ENCODE data around the gene AKAP3. TPM values are rescaled to one million over a fixed set of nuclear protein-coding genes. Genes with fewer than 3 reads are reported as not detected.

The AKAP3 gene
- total RNA-seq, 2 donors from 2014 or later: 3.4 to 8.2 TPM

- ATAC-seq: no peak
- H3K4me1 ChIP-seq: no peaks in the 10 kb centered on the region
- WGBS, 2 donors: 83 to 90% methylated on average over 2 to 6 of the region's 6 CpGs
Measured at GRCh38 chr12:4595881-4596280, 53.0 kb downstream of the AKAP3 start.

GRCh38 chr12:4591180-4591687 is 57.6 kb downstream of the AKAP3 start:
- no peak for ATAC-seq
- H3K4me1 ChIP-seq: no peaks in the 10 kb centered on the region
- DNase-seq: no peak
- TF ChIP-seq CTCF (IDR thresholded peaks at IDR 0.05) (no peak), POLR2A (IDR thresholded peaks at IDR 0.05) (no peak)
- H3K27me3 ChIP-seq: no peaks in the 10 kb centered on the region
- no peaks in the 10 kb centered on the region for H3K36me3 ChIP-seq (replicated peaks in 1 of 2; ENCODE audit: insufficient read depth in 1 of 2, low read depth in 2 of 2)
- no peak overlapping the region for H3K27ac ChIP-seq
- H3K9me3 ChIP-seq: no peaks in the 10 kb centered on the region
- intact Hi-C loops (cut with DNase I): no loop called here
- no peak overlapping the region for H3K4me3 ChIP-seq
- WGBS, 2 donors: 51 to 52% methylated on average over 7 of the region's 7 CpGs

More at GRCh38 chr12:4595881-4596280, 53.0 kb downstream of the AKAP3 start:
- Histone ChIP-seq H3K4me3 (no peak overlapping the region), H3K27me3 (no peaks in the 10 kb centered on the region), H3K9me3 (no peaks in the 10 kb centered on the region), H3K27ac (no peak overlapping the region), H3K36me3 (replicated peaks in 1 of 2; ENCODE audit: insufficient read depth in 1 of 2, low read depth in 2 of 2) (no peaks in the 10 kb centered on the region)
- DNase-seq: no peak
- intact Hi-C loops (cut with DNase I): no loop called here
- TF ChIP-seq POLR2A (IDR thresholded peaks at IDR 0.05) (no peak), CTCF (IDR thresholded peaks at IDR 0.05) (no peak)

GRCh38 chr12:4589941-4590340 is 58.9 kb downstream of the AKAP3 start:
- H3K27me3 ChIP-seq: no peaks in the 10 kb centered on the region
- H3K36me3 ChIP-seq (replicated peaks in 1 of 2; ENCODE audit: insufficient read depth in 1 of 2, low read depth in 2 of 2): no peaks in the 10 kb centered on the region
- H3K27ac ChIP-seq: no peak overlapping the region
- DNase-seq (no peak), ATAC-seq (no peak)
- TF ChIP-seq CTCF (IDR thresholded peaks at IDR 0.05): no peak
- TF ChIP-seq POLR2A (IDR thresholded peaks at IDR 0.05): no peak
- no peak overlapping the region for H3K4me3 ChIP-seq
- intact Hi-C loops (cut with DNase I): no loop called here
- H3K4me1 ChIP-seq: no peaks in the 10 kb centered on the region
- H3K9me3 ChIP-seq: no peaks in the 10 kb centered on the region
- 54 to 64% methylated on average over 2 of the region's 2 CpGs for WGBS, 2 donors

GRCh38 chr12:4588916-4589315 is 59.9 kb downstream of the AKAP3 start:
- DNase-seq (no peak), ATAC-seq (no peak)
- Histone ChIP-seq H3K9me3 (no peaks in the 10 kb centered on the region), H3K4me3 (no peak overlapping the region), H3K4me1 (no peaks in the 10 kb centered on the region), H3K36me3 (replicated peaks in 1 of 2; ENCODE audit: insufficient read depth in 1 of 2, low read depth in 2 of 2) (no peaks in the 10 kb centered on the region), H3K27me3 (no peaks in the 10 kb centered on the region), H3K27ac (no peak overlapping the region)
- TF ChIP-seq POLR2A (IDR thresholded peaks at IDR 0.05) (no peak), CTCF (IDR thresholded peaks at IDR 0.05) (no peak)
- intact Hi-C loops (cut with DNase I): no loop called here
- WGBS, 2 donors: 88 to 94% methylated on average over 3 of the region's 3 CpGs

GRCh38 chr12:4587108-4587507 is 61.7 kb downstream of the AKAP3 start:
- 28 to 45% methylated on average over 9 of the region's 9 CpGs for WGBS, 2 donors
- no peak for DNase-seq
- H3K27ac ChIP-seq: no peak overlapping the region
- no peaks in the 10 kb centered on the region for H3K4me1 ChIP-seq
- ATAC-seq: no peak
- no peaks in the 10 kb centered on the region for H3K27me3 ChIP-seq
- TF ChIP-seq POLR2A (IDR thresholded peaks at IDR 0.05) (no peak), CTCF (IDR thresholded peaks at IDR 0.05) (no peak)
- H3K9me3 ChIP-seq: no peaks in the 10 kb centered on the region
- intact Hi-C loops (cut with DNase I): no loop called here
- H3K4me3 ChIP-seq: no peak overlapping the region
- no peaks in the 10 kb centered on the region for H3K36me3 ChIP-seq (replicated peaks in 1 of 2; ENCODE audit: insufficient read depth in 1 of 2, low read depth in 2 of 2)
